GM03348 (cell line): ENCODE data around the gene RPN2.

ENCODE experiments used
- DNase-seq: peaks from one replicate; pipeline ENCODE4 v3.0.0; 2012; ENCODE audit warnings: low spot score

Gene RPN2

DNA sequence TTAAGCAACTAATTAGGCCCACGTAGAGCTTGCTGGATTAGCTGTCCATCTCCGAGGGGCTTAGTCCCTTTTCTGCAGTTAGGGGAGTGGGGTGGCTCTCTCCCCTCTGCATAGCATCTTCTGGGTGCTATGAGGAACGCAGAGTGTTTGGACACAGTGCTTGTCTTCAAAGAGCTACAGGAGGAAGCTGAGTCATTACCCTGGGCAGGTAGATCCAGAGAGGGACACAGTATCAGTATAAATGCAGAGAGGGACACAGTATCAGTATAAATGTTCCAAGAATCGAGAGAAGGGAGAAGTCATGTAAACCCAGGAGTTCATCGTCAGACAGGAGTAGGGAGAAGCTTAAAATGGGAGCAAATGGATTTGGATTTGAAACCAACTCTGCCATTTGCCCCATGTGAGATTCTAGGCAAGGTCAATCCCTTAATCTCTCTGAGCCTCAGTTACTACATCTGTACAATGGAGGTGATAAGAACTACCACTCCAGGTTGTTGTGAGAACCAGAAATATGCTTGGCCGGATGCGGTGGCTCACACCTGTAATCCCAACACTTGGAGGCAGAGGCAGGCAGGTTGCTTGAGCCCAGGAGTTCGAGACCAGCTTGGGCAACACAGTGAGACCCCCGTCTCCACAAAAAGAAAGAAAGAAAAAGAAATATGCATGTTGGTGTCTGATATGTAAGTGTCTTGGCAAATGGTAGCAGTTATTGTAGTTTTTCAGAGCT, 88.0 kb downstream of the RPN2 start:
- DNase-seq: no peak

DNA sequence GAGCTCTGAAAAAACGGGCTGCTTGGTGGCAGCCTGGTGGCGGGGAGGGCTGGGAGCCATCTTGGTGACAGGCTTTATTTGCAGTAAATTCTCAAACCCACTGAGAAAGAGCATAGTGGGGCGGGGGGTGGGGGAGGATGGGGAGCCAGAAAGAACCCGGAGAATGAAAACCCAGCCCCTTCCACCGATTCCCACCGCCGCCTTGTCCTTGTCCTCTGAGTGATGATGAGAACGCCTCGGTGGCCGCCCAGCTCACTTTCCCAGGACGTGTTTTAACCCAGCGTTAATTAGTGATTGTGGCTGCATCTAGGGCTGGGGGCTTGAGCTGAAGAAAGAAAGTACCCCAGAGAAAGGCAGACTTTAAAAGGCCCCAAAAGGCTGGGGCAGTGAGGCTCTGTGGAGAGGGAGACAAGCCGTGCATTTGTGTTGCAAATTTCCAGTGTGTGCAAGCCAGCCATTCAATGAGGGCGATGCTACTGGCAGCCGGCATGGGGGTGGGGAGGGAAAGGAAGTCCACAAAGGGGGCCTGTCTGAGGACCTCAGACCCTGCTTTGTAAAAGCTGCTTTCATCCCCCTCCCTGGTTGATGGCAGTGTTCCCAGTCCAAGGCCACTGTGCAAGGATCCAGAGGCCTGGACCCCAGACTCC, 88.7 kb downstream of the RPN2 start:
- DNase-seq: no peak

GRCh38 chr20:37270576-37271420, 91.7 kb downstream of the RPN2 start:
- DNase-seq: no peak

DNA sequence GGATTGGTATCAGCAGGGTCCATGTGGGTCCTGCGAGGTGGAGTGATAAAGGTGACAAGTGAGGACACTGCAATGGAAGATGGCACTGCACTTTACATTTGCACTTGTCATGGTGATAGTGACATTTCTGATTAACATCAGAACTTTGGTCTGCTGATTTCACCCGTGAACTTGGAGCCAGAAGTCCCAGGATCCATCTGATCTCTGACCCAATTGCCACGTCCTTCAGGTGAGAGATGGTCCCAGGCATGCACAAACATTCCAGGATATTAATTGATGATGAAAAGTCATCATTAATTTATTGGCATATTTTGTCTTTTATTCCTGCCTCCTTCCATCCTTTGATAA, 92.3 kb downstream of the RPN2 start:
- no peak for DNase-seq

DNA sequence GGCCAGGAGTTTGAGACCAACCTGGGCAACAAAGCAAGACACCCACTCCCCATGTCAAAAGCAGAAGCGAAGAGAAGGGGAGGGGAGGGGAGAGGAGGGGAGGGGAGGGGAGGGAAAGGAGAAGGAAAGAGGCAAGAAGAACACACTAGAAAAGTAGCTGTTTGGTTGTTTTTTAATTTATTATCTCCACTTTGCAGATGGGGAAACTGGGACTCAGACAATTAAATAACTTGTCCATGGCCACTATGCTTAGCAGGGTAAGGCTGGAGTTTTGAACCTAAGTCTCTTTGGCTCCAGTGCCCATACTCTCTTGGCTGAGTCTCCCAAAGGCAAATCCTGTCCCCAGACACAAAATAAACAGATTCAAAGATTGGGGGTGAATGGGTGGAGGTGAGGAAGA, 94.9 kb downstream of the RPN2 start:
- DNase-seq: no peak

GRCh38 chr20:37274851-37275524, 95.9 kb downstream of the RPN2 start:
- DNase-seq: no peak

DNA sequence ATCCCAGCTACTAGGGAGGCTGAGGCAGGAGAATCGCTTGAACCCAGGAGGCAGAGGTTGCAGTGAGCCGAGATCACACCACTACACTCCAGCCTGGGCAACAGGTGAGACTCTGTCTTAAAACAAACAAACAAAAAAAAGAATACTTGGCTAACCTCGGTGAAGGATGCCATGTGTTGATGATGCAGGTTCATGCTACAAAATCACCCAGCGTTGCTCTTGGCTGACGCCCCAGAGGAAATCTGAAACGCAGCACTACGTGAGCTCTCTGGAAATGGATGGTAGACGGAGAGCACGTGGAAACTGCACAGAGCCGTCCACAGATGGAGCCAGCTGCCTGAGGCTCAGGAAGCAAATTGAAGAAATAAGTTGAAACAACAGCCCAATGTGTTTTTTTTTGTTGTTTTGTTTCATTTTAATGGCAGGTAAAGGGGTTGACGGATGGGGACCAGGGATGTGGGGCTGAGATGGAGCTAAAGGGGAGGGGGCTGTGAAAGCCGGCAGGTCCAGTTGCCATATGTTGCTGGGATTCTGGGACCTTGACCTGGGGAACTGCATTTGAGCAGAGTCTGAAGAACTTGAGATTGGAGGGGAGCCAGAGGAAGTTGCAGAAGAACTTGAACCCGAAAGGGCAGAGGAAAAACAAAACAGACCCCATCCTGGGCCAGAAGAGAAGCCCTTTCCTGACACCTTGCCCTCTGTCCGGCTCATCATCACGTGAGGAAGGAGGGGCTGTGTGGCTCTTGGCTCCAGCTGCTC, 97.5 kb downstream of the RPN2 start:
- peak; percentile 74 for DNase-seq

- DNase-seq: no peak
These were observed 98.1 kb downstream of the RPN2 start for GRCh38 chr20:37277253-37277593.

- DNase-seq: peak; percentile 29
These were observed 99.9 kb downstream of the RPN2 start for GRCh38 chr20:37278966-37279590.

DNA sequence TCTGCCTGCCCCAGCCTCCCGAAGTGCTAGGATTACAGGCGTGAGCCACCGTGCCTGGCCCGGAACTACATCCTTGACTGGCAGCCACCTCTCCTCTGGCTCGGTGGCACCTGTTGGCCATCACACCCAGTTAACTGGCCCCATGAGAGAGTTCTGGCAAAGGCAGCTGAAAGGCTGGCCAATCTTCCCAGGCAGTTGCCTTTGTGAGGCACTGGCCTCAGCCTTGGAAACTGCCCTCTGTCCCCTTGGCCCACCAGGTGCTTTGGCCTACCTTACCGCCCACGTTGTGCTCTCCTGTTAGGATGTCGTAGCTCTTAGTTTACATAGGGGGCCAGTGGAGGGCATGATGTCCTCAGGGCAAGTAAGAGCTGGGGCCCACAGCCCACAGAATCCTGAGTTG, 100.7 kb downstream of the RPN2 start:
- DNase-seq: no peak

GRCh38 chr20:37280403-37280802, 101.3 kb downstream of the RPN2 start:
- no peak for DNase-seq

- peak; percentile 86 for DNase-seq
These were observed 103.4 kb downstream of the RPN2 start for GRCh38 chr20:37282556-37282955.

DNA sequence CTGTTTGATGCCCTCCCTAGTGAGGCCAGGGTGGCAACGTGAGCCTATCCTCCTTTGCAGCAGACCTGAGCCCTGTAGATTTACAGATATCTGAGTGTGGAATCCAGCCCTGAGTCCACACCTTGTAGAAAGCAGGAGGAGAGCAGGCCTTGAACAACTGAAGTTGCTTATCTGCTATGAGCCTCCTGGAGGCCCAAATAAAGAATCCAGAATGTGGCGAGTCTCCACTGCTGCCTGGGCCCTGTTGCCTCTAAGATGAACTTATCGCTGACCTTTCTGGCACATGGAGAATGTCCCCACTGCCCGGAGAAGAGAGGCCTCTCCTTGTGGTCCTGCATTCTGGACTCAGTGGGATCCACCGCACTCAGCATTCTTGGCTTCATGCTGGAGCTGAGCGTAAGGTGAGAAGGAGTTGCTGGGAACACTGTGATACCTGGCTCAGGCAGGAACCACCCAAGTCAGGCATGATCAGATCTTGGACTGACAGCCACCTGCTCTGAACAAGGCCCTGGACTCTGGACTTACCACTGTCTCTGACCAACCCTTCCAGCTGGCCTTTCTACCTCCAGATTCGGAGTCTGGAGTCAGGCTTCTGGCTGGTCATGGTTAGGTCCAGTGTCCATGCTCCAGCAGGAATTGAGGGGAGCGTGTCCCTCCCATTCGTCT, 104.5 kb downstream of the RPN2 start:
- no peak for DNase-seq

DNA sequence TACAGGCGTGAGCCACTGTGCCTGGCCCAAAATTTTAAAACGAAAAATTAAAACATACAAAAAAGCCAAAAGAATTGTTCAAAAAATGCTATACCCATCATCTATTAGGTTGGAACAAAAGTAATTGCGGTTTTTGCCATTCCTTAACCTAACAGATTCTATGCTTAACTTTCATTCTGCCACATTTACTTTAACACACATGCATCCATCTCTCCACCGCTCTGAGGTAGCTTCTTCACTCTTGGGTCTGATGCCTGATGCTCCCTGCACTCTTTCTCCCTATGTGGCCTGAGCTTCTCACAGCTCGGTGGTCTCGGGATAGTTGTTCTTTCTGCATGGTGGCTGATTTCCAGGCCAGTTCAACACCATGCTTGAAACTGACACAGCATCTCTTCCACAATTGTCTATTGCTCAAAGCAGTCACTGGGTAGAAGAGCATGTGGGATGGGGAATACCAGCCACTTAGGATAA, 105.6 kb downstream of the RPN2 start:
- no peak for DNase-seq

GRCh38 chr20:37285664-37286374, 106.7 kb downstream of the RPN2 start:
- no peak for DNase-seq

GRCh38 chr20:37288091-37288490, 109.0 kb downstream of the RPN2 start:
- no peak for DNase-seq

- no peak for DNase-seq
These were observed 111.2 kb downstream of the RPN2 start for GRCh38 chr20:37290158-37290810.
